Stimulated activated naive B cell treated with anti-CD40 and anti-IgM and Interleukin-4, amounts not matched to agents 10 μg/mL and 1 μg/mL and 100 μg/mL, for 72 hours (primary cell): ENCODE measurements around the gene ARL6IP1.
"Not testable (repeated sequence)": the region's sequence is repeated elsewhere in the genome, so short reads cannot be mapped to it uniquely, and the experiment has no call there.

Source experiments
- ATAC-seq, 2 donors: fragments of 150-1000 bp; cut with Tn5 transposase; replicated peaks; 2 replicates each; pipeline ENCODE4 v1.10.0; 2021; ENCODE audit warnings: moderate library complexity in 1 of 2
- DNase-seq: peaks from one replicate; pipeline ENCODE4 v3.0.0; 2021
- H3K27ac Mint-ChIP-seq: one replicate; pipeline ENCODE4 v1.8.0; 2022; ENCODE audit warnings: mild to moderate bottlenecking, mixed read lengths
- H3K27me3 Mint-ChIP-seq, 2 donors: one replicate each; pipeline ENCODE4 v1.8.0; 2022; ENCODE audit warnings: mixed read lengths in 2 of 2
- H3K36me3 Mint-ChIP-seq, 2 donors: one replicate each; pipeline ENCODE4 v1.8.0; 2022; ENCODE audit warnings: mixed read lengths in 2 of 2, mild to moderate bottlenecking in 1 of 2
- H3K4me1 Mint-ChIP-seq, 2 donors: one replicate each; pipeline ENCODE4 v1.8.0; 2022; ENCODE audit warnings: mixed read lengths in 2 of 2, mild to moderate bottlenecking in 1 of 2
- H3K4me3 Mint-ChIP-seq, 2 donors: one replicate each; pipeline ENCODE4 v1.8.0; 2022; ENCODE audit warnings: mild to moderate bottlenecking in 2 of 2, mixed read lengths in 2 of 2, moderate library complexity in 1 of 2
- H3K9me3 Mint-ChIP-seq, 2 donors: one replicate each; pipeline ENCODE4 v1.8.0; 2022; ENCODE audit warnings: mixed read lengths in 2 of 2, mild to moderate bottlenecking in 1 of 2

Gene ARL6IP1

DNA sequence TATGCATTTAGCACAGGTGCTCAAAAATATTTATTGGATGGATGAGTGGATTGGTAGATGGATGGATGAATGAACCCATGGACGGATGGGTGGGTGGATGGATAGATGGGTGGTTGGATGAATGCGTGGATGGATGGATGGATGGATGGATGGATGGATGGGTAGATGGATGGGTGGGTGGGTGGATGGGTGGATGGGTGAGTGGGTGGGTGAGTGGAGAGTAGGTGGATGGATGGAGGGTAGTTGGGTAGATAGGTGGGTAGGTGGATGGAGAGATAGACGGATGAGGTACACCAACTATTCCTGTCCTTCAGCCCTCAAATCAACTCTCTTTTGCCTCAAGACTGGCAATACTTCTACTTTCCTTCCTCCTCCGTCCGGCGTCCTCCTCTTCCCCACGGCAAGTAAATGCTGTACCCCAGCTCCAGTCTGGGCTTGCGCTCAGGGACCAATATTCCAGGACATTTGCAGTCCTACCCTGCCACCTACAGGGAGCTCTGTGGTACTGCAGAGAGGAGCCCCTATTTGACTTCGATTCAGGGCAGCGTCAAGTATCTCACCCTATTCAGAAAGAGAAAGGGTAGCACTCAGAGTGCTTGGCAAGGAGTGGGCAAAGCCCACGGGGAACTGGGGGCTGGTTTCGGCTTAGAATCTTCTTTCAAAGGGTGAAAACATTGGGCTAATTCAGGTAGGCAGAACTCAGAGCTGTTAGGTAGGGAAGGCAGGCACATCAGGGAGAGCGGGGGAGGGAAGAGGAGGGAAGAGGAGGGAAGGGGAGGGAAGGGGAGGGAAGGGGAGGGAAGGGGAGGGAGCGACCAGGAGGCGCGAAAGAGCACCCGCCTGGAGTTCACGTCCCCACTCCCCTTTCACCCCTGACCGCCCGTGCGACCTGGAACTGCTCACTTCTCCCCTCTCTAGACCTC is 41.5 kb downstream of the ARL6IP1 start:
- H3K9me3 Mint-ChIP-seq, H3K27me3 Mint-ChIP-seq, H3K36me3 Mint-ChIP-seq, H3K27ac Mint-ChIP-seq: not testable (repeated sequence)
- peaks cover 20 to 32% of the 10 kb centered on the region in 2 donors for H3K4me1 Mint-ChIP-seq
- ATAC-seq (peak; percentile 72 to 74), DNase-seq (peak; percentile 55)
- peak overlapping the region in 1 of 2 donors; percentile 32 for H3K4me3 Mint-ChIP-seq

DNA sequence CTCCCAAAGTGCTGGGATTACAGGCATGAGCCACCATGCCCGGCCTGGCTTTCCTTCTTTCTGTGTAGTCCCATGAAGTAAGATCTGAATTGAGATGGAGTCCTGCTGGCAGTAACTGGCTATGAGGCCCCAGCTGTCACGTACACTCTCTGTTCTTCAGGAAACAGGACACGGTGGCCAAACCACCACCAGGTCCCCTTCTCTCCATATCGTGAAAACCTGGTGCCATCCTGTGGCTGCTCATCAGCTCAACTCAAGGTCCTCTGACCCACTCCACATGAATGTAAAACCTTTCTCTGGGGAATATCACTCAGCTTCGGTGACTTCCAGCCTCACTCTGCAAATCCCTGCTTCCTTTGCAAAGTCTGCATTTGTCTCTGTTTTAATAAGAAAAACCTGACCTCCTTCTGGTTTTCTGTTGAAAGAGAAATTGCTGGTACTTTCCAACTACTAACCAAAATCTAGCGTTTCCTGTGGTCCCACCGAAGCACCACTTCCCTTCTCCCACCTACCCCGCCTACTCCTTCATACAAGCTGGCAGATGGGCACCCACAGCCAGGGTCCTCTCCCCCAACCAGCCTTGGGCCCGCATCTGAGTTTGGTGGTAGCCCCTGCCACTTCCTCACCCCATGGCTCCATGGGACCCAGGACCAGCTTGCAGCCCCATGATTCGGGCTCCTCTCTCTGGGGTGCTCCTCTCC is 43.2 kb downstream of the ARL6IP1 start:
- DNase-seq, H3K4me3 Mint-ChIP-seq, H3K27me3 Mint-ChIP-seq, H3K9me3 Mint-ChIP-seq, H3K36me3 Mint-ChIP-seq: not testable (repeated sequence)
- ATAC-seq, result peak; percentile 83 to 86
- peak overlapping the region; percentile 20 for H3K27ac Mint-ChIP-seq
- peaks cover 20 to 32% of the 10 kb centered on the region in 2 donors for H3K4me1 Mint-ChIP-seq

DNA sequence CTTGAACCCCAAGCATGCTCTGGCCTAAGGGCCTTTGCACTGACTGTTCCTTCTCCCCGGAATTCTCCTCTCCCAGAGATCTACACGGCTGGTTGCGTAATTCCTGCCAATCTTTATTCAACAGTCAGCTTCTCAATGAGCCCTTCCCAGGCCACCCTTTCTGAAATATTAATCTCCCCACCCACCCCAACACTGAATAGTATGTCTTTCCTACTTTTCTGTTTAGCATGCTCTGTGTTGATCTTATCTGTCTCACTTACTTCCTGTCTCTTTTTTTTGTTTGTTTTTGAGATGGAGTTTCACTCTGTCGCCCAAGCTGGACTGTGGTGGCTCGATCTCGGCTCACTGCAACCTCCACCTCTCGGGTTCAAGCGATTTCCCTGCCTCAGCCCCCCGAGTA is 44.7 kb downstream of the ARL6IP1 start:
- Mint-ChIP-seq H3K4me3 (peak overlapping the region; percentile 9 to 23), H3K4me1 (peaks cover 20 to 32% of the 10 kb centered on the region in 2 donors), H3K27ac (peak overlapping the region; percentile 3)
- not testable (repeated sequence) for DNase-seq, H3K9me3 Mint-ChIP-seq, H3K27me3 Mint-ChIP-seq, ATAC-seq, H3K36me3 Mint-ChIP-seq

DNA sequence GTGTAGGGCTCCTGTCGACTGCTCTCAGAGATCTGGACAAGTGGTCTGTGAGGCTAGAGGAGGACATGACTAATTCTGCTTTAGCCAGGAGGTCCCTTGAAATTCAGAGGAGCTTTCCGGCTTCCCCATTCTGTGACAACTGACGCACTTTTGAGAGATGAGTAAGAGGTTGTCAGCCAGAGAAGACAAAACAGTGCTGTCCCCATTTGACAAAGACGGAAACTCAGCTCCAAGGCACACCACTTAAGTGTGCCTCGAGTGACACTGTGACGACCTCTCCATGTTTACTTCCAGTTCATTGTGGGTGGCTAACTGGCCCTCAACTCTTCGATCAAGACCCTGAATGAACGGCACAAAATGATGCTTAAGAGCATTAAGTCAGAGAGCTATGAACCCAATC is 58.5 kb downstream of the ARL6IP1 start:
- not testable (repeated sequence) for ATAC-seq, DNase-seq, H3K27ac Mint-ChIP-seq, H3K27me3 Mint-ChIP-seq, H3K36me3 Mint-ChIP-seq, H3K9me3 Mint-ChIP-seq, H3K4me1 Mint-ChIP-seq, H3K4me3 Mint-ChIP-seq
